Activated T-cell treated with anti-CD3 and anti-CD28 coated beads, Interleukin-2, amount 50 U/mL, for 4 hours (primary cell): ENCODE results near the gene EYA2. TPM values are rescaled to one million over a fixed set of nuclear protein-coding genes. Genes with fewer than 3 reads are reported as not detected.
"Not testable (repeated sequence)": the region's sequence is repeated elsewhere in the genome, so short reads cannot be mapped to it uniquely, and the experiment has no call there.

Experiments used
- ATAC-seq, 2 donors: fragments of 200-7000 bp; cut with Tn5 transposase; one replicate each; pipeline ENCODE4 v1.10.0; 2021
- DNase-seq: peaks from one replicate; pipeline ENCODE4 v3.0.0-alpha.2; 2020
- H3K27me3 Mint-ChIP-seq: one replicate; pipeline ENCODE4 v1.8.0; 2021; ENCODE audit warnings: low read depth, mixed read lengths
- H3K36me3 Mint-ChIP-seq: one replicate; pipeline ENCODE4 v1.8.0; 2022; ENCODE audit warnings: mixed read lengths; ENCODE audit not compliant: insufficient read depth
- H3K4me1 Mint-ChIP-seq: one replicate; pipeline ENCODE4 v1.8.0; 2021; ENCODE audit warnings: low read depth, mixed read lengths
- H3K4me3 Mint-ChIP-seq: one replicate; pipeline ENCODE4 v1.8.0; 2021; ENCODE audit warnings: mild to moderate bottlenecking, moderate library complexity, mixed read lengths
- H3K9me3 Mint-ChIP-seq: one replicate; pipeline ENCODE4 v1.8.0; 2021; ENCODE audit warnings: mixed read lengths
- total RNA-seq, 3 donors: library from RNA; stranded (reverse); gene quantifications; one replicate each; pipeline ENCODE4 v1.2.1, GENCODE V29; 2021

Gene EYA2
- total RNA-seq, 3 donors from 2014 or later, result not detected

DNA sequence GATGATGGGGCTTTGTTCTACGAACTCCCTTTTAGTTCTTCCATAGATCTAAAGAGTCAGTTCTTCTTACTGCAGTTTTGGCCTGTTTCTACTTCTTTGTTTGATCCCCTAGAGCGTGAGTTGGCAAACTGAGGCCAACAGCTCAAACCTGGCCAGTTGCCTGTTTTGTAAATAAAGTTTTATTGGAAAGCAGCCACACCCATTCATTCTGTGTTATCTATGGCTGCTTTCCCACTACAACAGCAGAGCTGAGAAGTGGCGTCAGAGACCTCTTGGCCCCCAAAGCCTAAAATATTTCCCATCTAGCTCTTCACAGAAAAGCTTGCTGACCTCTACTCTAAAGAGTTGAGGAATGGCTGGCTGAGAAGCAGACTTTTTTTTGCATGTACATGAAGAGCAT lies 52.2 kb downstream of the EYA2 start:
- H3K9me3 Mint-ChIP-seq, result no peaks in the 10 kb centered on the region
- peaks cover 10% of the 10 kb centered on the region for H3K27me3 Mint-ChIP-seq
- no peak overlapping the region for H3K4me3 Mint-ChIP-seq
- H3K36me3 Mint-ChIP-seq, result no peaks in the 10 kb centered on the region
- DNase-seq (no peak), ATAC-seq (no peak)
- no peaks in the 10 kb centered on the region for H3K4me1 Mint-ChIP-seq

DNA sequence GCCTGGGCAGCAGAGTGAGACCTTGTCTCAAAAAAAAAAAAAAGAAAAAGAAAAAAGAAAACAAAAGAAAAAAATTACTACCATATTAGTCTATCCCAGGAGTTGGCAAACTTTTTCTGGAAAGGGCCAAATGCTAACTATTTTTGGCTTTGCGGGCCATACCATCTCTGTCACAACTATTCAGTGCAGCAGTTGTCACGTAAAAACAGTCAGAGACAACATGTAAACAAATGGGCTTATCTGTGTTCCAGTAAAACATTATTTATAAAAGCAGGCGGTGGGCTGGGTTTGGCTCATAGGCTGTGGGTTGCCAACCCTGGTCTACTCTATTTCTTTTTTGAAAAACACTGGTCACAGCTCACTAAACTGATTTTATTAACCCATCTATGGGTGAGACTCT lies 53.4 kb downstream of the EYA2 start:
- ATAC-seq (no peak), DNase-seq (no peak)
- Mint-ChIP-seq H3K4me1 (peaks cover 2% of the 10 kb centered on the region), H3K9me3 (no peaks in the 10 kb centered on the region), H3K36me3 (no peaks in the 10 kb centered on the region), H3K4me3 (no peak overlapping the region), H3K27me3 (peaks cover 10% of the 10 kb centered on the region)

DNA sequence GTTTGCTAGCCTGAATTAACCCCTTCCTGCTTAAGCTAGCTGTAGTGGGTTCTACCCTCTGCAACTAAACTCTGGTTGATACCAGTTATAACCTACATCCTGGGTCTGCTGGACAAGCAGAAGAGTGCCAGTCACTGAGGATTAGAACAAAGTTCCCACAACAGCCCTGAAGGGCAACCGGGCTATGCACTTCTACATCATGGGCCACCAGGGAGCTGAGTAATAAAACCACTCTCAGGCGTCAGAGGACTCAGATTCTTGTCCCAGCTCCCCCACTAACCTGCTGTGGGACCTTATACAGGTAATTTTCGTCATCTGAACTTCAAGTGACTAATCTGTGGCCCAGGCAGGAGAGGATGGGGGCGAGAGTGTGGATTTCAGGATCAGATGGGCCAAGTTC lies 56.8 kb downstream of the EYA2 start:
- Mint-ChIP-seq H3K27me3 (peaks cover 10% of the 10 kb centered on the region), H3K36me3 (no peaks in the 10 kb centered on the region), H3K4me3 (no peak overlapping the region), H3K9me3 (no peaks in the 10 kb centered on the region), H3K4me1 (peaks cover 2% of the 10 kb centered on the region)
- no peak for DNase-seq
- ATAC-seq, result peak; percentile 62 to 73

DNA sequence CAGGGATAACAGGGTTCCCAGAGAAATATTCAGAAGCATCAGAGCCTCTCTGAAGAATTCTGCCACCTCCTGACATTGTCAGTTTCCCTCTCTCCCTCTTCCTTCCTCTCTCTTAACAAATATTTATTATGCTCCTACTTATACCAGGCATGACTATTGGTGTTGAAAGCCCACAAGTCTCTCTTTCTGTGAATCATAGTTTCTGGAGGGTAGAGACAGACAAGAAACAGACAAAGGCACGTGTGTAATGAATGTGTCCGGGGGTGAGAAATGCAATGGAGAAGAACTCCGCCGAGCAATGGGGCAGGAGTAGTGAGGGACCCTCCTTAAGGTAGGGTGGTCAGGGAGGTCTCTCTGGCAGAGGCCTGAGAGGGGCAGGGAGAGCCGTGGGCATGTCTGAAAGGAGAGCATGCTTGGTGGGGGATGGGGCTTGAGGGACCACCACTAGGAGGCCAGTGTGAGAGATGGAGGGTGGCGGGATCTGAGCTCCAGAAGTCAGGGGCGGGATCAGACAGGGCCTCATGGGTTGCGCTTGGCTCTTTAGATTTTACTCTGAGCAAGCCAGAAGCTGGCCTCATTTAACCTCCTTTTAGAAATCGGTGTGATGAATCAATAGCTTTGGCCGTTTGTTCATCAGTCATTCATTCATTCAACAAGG lies 57.3 kb downstream of the EYA2 start:
- peak; percentile 56 to 62 for ATAC-seq
- H3K4me1 Mint-ChIP-seq, result peaks cover 2% of the 10 kb centered on the region
- H3K36me3 Mint-ChIP-seq, result no peaks in the 10 kb centered on the region
- H3K4me3 Mint-ChIP-seq, result no peak overlapping the region
- DNase-seq, result no peak
- no peaks in the 10 kb centered on the region for H3K9me3 Mint-ChIP-seq
- peaks cover 10% of the 10 kb centered on the region for H3K27me3 Mint-ChIP-seq

DNA sequence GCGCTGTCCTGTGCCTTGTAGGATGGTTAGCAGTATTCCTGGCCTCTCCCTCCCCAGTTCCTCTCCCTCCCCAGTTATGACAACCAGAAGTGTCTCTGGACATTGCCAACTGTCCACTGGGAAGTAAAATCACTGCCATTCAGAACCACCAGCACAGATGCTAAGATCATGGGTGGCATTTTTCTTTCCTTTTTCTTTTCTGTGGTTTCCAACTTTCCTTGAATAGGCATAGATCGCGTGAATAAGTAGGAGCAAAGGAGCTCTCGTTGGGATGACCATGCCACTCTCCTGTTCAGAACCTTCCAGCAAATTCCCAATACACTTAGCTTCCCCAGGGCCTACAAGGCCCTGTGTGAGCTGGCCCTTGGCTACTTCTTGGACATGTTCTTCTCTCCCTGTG lies 59.0 kb downstream of the EYA2 start:
- H3K4me1 Mint-ChIP-seq, result peaks cover 2% of the 10 kb centered on the region
- H3K4me3 Mint-ChIP-seq, result no peak overlapping the region
- DNase-seq, result no peak
- peaks cover 5% of the 10 kb centered on the region for H3K27me3 Mint-ChIP-seq
- ATAC-seq, result no peak
- H3K9me3 Mint-ChIP-seq, result no peaks in the 10 kb centered on the region
- no peaks in the 10 kb centered on the region for H3K36me3 Mint-ChIP-seq

DNA sequence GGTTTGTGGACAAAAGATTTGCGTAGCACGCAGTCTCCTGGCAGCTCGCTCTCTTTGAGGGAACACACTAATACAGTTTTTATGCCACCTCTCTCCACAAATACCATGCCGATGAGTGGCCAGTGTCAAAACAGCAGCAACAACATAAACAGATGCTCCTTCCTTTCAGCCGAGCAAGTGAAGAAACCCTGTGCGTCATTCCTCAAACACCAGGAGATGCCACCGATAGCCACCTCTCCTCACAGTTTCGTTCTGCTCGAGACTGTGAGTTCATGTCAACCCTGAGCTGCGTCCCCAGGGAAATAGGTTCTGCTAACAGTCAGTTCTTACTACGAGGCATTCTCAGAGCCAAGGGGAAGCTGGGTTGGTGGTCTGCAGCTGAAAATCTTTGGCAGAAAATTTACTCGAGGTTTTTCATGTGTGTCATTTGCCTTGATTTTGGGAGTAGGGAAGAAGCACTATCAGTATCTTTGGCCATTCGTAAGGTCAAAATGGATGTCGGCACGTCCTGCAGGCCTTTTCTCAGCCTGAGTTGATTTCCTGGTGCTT lies 59.9 kb downstream of the EYA2 start:
- Mint-ChIP-seq H3K9me3 (no peaks in the 10 kb centered on the region), H3K27me3 (peaks cover 5% of the 10 kb centered on the region), H3K4me3 (no peak overlapping the region), H3K36me3 (no peaks in the 10 kb centered on the region), H3K4me1 (peaks cover 2% of the 10 kb centered on the region)
- no peak for DNase-seq
- no peak for ATAC-seq

DNA sequence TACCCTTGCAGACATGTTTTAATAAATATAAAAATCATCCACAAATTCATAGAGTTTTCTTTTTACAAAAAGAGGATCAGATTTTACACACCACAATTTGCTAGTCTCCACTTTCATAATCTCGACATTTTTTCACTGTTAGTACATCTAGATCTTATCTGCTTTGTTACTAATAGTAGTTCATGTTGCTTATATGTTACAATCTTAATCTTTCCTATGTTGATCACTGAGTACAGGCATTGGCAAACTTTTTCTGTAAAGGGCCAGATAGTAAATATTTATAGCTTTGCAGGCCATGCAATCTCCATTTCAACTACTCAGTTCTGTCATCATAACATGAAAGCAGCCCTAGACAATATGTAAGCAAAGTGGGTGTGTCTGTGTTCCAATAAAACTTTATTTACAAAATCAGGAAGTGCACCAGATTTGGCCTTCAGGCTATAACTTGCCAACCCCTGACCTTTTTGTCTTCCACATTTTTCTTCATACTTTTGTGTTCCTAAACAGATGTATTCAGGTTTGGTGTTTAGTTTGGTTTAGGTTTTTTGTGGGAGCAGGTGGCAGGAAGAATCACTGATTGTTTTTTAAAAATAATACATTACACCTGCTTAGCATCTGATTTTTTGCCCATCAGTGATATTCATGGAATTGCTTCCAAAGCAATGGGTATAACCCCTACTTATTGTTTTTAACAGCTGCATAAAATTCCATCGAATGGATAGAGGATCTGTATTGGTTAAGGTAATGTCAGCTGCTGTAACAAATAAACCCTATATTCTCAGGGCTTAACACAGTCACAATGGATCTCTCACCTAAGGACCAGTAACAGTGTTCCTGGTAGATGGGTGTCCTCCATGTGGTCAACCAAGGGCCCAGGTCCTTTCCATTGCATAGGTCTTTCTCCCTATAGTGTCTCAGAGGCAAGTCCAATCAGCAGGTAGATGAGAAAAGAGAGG lies 61.2 kb downstream of the EYA2 start:
- no peak overlapping the region for H3K4me3 Mint-ChIP-seq
- no peak for DNase-seq
- H3K4me1 Mint-ChIP-seq, result peaks cover 2% of the 10 kb centered on the region
- H3K27me3 Mint-ChIP-seq, result peaks cover 5% of the 10 kb centered on the region
- no peaks in the 10 kb centered on the region for H3K36me3 Mint-ChIP-seq
- ATAC-seq, result no peak
- no peaks in the 10 kb centered on the region for H3K9me3 Mint-ChIP-seq

DNA sequence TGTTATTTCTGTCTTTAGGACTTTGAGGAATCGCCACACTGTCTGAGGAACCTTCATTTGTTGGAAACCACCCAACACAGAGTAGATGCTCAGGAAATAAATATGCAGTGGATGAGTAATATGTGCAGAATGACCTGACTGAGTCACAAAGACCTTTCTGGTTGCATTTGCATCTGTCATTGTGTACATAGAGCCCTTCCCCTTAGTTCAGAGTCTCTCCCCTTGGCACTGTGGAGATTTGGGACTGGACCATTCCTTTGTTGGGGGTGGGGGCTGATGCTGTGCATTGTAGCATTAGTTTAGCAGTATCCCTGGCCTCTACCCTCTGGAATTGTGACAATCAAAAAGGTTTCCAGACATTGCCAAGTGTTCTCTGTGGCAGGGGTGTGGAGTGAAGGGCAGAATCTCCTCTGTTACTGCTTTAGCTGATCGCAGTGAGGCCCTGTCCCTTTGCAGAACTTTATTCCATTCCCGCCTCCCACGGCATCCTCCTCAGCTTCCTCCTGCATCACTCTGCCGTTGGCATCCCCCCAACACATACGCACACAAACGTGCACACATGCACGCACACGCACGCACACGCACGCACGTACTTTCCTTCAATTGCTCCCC lies 64.5 kb downstream of the EYA2 start:
- ATAC-seq (peak in 1 of 2 donors; percentile 46), DNase-seq (no peak)
- no peak overlapping the region for H3K4me3 Mint-ChIP-seq
- H3K36me3 Mint-ChIP-seq, result no peaks in the 10 kb centered on the region
- H3K4me1 Mint-ChIP-seq, result no peaks in the 10 kb centered on the region
- no peaks in the 10 kb centered on the region for H3K9me3 Mint-ChIP-seq
- peaks cover 2% of the 10 kb centered on the region for H3K27me3 Mint-ChIP-seq

DNA sequence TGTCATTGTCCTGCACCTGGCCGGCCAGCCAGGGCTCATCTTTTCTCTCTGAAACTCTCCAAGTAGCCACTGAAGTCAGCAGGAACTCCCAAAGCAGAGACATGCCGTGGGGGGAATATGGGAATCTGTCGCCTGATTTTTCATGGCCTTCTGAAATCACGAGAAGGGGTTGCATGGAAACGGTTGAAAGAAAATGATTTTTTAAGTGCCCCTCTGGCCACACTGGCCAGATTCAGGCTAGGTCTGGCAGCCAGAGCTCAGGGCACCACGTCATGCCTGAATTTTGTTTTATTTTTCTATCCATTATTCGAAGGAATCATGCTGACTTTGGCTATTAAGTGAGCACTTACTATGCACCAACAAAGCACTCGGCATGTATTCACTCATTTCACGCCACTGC lies 65.2 kb downstream of the EYA2 start:
- H3K27me3 Mint-ChIP-seq, result peaks cover 2% of the 10 kb centered on the region
- ATAC-seq (no peak), DNase-seq (no peak)
- no peaks in the 10 kb centered on the region for H3K9me3 Mint-ChIP-seq
- no peaks in the 10 kb centered on the region for H3K4me1 Mint-ChIP-seq
- no peak overlapping the region for H3K4me3 Mint-ChIP-seq
- no peaks in the 10 kb centered on the region for H3K36me3 Mint-ChIP-seq

DNA sequence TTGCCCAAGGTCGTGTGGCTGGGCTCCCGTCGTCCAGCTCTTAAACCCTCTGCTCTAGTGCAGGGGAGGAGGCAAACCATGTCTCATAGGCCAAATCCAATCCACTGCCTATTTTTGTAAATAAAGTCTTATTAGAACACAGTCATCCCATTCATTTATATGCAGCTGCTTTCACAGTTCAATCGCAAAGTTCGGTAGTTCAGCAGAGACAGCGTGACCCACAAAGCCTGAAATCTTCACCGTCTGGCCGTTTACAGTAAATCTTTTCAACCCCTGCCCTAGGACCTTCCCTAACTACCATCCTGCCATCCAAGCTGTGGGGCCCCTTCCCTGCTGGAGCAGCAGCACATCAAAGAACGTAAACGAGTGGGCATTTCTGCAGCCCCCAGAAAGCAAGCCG lies 65.9 kb downstream of the EYA2 start:
- DNase-seq (no peak), ATAC-seq (no peak)
- Mint-ChIP-seq H3K4me3 (no peak overlapping the region), H3K27me3 (peaks cover 2% of the 10 kb centered on the region), H3K36me3 (no peaks in the 10 kb centered on the region), H3K9me3 (no peaks in the 10 kb centered on the region), H3K4me1 (no peaks in the 10 kb centered on the region)

DNA sequence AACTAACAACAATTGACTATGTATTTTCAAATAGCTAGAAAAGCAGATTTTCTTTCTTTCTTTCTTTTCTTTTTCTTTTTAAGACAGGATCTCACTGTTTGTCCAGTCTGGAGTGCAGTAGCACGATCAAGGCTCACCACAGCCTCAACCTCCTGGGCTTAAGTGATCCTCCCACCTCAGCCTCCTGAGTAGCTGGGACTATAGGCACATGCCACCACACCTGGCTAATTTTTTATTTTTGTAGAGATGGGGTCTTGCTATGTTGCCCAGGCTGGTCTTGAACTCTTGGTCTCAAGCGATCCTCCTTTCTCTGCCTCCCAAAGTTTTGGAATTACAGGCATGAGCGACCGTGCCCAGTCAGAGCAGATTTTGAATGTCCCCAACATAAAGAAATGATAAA lies 67.3 kb downstream of the EYA2 start:
- not testable (repeated sequence) for DNase-seq, H3K9me3 Mint-ChIP-seq, H3K36me3 Mint-ChIP-seq, H3K4me1 Mint-ChIP-seq, ATAC-seq, H3K27me3 Mint-ChIP-seq, H3K4me3 Mint-ChIP-seq

DNA sequence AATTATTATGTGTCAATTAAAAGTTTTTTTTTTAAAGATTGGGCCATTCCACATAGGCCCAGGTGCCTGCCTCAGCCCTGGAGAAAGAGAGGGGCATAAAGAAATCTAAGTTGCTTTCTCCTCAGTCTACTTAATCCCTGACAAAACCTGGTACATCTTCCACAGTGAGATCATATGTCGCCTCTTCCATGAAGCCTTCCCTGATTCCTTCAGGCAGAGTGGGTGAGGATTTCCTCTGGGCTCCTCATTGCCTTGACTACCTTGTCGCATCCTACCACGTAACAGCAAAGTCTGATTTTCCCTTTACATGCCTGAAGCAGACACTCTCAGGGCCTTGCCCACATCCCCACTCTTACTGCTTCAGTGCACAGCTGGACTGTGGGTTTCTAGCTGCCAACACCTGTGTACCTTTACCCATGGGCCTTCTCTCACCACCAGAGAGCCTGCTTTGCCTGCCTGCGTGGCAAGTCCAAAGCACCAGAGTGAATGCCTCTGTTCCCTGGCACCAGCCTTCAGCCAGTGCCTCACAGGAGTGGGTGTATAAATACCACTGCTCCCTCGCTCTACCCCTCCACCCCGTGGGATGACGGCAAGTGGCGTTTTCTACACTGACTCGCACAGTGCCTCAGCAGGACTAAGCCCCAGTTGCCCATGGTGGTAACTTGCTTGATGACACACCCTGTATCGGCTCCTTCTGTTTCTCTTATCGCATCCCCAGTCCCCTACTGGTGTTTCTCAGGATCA lies 68.0 kb downstream of the EYA2 start:
- no peak overlapping the region for H3K4me3 Mint-ChIP-seq
- no peaks in the 10 kb centered on the region for H3K36me3 Mint-ChIP-seq
- H3K4me1 Mint-ChIP-seq, result no peaks in the 10 kb centered on the region
- DNase-seq (no peak), ATAC-seq (no peak)
- H3K27me3 Mint-ChIP-seq, result peaks cover 2% of the 10 kb centered on the region
- no peaks in the 10 kb centered on the region for H3K9me3 Mint-ChIP-seq

DNA sequence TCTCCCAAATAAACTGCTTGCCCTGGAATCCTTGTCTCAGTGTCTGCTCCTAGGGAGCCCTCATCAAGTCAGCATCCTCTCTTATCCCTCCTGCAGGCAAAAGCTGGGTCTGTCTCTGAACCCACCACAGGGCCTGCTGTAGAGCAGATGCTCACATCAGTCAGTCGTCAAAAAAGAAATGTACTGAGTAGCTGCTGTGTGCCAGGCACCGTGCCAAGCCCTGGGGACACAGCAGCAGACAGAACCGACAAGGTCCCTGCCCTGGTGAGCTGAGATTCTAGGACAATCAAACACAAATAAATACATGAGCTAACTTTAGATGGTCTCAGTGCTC lies 68.5 kb downstream of the EYA2 start:
- Mint-ChIP-seq H3K9me3 (no peaks in the 10 kb centered on the region), H3K4me3 (no peak overlapping the region), H3K4me1 (no peaks in the 10 kb centered on the region), H3K36me3 (no peaks in the 10 kb centered on the region), H3K27me3 (peaks cover 2% of the 10 kb centered on the region)
- no peak for DNase-seq
- ATAC-seq, result no peak
